ENCODE measurements around the gene WSB2.
"Not testable (repeated sequence)": the region's sequence is repeated elsewhere in the genome, so short reads cannot be mapped to it uniquely, and the experiment has no call there.

Gene WSB2

GRCh38 chr12:118082161-118082560 is 21.2 kb upstream of the WSB2 start:
- no peak for DNase-seq (ENCODE audit: insufficient read length, low spot score)
- no peak for FAIRE-seq
- TF ChIP-seq, protein P1, sequence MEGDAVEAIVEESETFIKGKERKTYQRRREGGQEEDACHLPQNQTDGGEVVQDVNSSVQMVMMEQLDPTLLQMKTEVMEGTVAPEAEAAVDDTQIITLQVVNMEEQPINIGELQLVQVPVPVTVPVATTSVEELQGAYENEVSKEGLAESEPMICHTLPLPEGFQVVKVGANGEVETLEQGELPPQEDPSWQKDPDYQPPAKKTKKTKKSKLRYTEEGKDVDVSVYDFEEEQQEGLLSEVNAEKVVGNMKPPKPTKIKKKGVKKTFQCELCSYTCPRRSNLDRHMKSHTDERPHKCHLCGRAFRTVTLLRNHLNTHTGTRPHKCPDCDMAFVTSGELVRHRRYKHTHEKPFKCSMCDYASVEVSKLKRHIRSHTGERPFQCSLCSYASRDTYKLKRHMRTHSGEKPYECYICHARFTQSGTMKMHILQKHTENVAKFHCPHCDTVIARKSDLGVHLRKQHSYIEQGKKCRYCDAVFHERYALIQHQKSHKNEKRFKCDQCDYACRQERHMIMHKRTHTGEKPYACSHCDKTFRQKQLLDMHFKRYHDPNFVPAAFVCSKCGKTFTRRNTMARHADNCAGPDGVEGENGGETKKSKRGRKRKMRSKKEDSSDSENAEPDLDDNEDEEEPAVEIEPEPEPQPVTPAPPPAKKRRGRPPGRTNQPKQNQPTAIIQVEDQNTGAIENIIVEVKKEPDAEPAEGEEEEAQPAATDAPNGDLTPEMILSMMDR (IDR thresholded peaks at IDR 0.05; ENCODE audit: insufficient read depth, missing control alignments), result no peak

GRCh38 chr12:118081521-118081920 is 20.5 kb upstream of the WSB2 start:
- FAIRE-seq; DNase-seq (ENCODE audit: insufficient read length, low spot score): not testable (repeated sequence)

- FAIRE-seq (no peak), DNase-seq (ENCODE audit: insufficient read length, low spot score) (no peak)
- TF ChIP-seq, protein P1 (IDR thresholded peaks at IDR 0.05; ENCODE audit: insufficient read depth, missing control alignments), result no peak
Measured at GRCh38 chr12:118073768-118074167, 12.8 kb upstream of the WSB2 start.

DNA sequence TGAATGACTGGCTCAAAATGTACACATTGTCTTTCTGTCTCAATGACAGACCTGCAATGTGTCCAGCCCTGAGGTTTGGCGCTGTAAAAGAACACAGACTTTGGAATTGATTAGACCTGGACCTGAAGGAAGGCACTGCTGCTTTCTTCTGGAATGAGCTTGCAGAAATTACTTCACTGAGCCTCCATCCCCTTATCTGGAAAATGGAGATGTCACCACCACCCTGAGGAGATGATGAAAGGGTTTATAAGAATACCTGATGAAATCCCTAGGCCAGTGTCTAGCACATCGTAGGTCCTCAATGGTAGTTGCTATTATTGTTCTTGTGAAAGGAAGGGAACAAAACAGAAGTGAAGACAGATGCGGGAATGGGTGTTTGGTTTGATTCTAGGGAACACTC is 9.7 kb upstream of the WSB2 start:
- no peak for DNase-seq (ENCODE audit: insufficient read length, low spot score)
- TF ChIP-seq, protein P1 (IDR thresholded peaks at IDR 0.05; ENCODE audit: insufficient read depth, missing control alignments), result no peak
- FAIRE-seq, result no peak

DNA sequence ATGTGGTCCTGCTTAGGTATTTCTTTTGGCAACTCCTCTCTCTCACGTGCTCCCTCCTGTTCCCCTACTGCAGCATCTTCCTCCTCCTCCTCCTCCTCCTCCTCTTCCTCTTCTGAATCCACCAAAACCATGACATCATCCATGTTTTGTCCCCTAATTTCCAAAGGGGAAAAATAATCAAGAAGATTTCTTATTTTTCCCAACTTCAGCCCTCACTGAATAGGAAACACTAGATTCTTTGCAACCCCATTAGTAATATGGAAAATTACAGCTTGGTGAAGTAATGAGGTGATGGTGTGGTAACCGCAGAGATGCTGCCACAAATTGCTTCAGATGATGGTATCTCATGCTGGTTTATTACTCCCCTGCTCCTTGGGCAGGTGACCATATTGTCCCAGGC is 7.5 kb upstream of the WSB2 start:
- FAIRE-seq (no peak), DNase-seq (ENCODE audit: insufficient read length, low spot score) (no peak)
- TF ChIP-seq, protein P1 (IDR thresholded peaks at IDR 0.05; ENCODE audit: insufficient read depth, missing control alignments), result no peak

GRCh38 chr12:118065380-118065779 is 4.4 kb upstream of the WSB2 start:
- no peak for FAIRE-seq
- DNase-seq (ENCODE audit: insufficient read length, low spot score), result no peak
- TF ChIP-seq, protein P1 (IDR thresholded peaks at IDR 0.05; ENCODE audit: insufficient read depth, missing control alignments), result no peak

DNA sequence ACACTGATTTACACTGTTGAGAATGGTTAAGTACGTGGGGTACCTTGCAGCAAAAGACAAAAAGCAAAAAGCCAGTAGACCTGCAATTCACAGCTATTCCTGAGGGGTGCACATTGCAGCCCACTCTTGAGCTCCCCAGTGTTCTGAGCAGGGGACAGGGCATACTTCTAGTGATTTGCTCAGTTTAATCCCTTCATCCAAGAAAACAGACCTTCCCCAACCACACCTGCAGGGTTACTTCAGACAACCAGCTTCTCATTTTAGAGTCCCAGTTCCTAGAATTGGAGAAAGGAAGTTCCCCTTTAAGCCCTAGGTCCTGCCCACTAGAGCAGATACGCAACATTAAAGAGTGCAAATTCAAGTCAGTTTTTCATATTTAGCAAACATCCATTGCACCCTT is 3.6 kb upstream of the WSB2 start:
- TF ChIP-seq, protein P1 (IDR thresholded peaks at IDR 0.05; ENCODE audit: insufficient read depth, missing control alignments), result no peak
- DNase-seq (ENCODE audit: insufficient read length, low spot score) (no peak), FAIRE-seq (no peak)
